Neural crest cell (in vitro differentiated cells): ENCODE results near the gene TMEM80. TPM values are rescaled to one million over a fixed set of nuclear protein-coding genes. Genes with fewer than 3 reads are reported as not detected.

Experiments
- DNase-seq: peaks from one replicate; pipeline ENCODE4 v3.0.0; 2021; ENCODE audit warnings: low read depth, mixed read lengths, low spot score
- H3K27ac Mint-ChIP-seq: one replicate; pipeline ENCODE4 v1.8.0; 2021; ENCODE audit warnings: mild to moderate bottlenecking, mixed read lengths; ENCODE audit not compliant: unreplicated experiment
- H3K27me3 Mint-ChIP-seq: 2 replicates; pipeline ENCODE4 v1.8.0; 2021; ENCODE audit warnings: low read depth, mild to moderate bottlenecking, mixed read lengths
- H3K36me3 Mint-ChIP-seq: 2 replicates; pipeline ENCODE4 v1.8.0; 2021; ENCODE audit warnings: low read depth, mild to moderate bottlenecking, mixed read lengths
- H3K4me1 Mint-ChIP-seq: 2 replicates; pipeline ENCODE4 v1.8.0; 2021; ENCODE audit warnings: mixed read lengths
- H3K4me3 Mint-ChIP-seq: one replicate; pipeline ENCODE4 v1.8.0; 2021; ENCODE audit warnings: mild to moderate bottlenecking, mixed read lengths
- H3K9me3 Mint-ChIP-seq: 2 replicates; pipeline ENCODE4 v1.8.0; 2021; ENCODE audit warnings: mixed read lengths
- CTCF ChIP-seq: fragments of 200-600 bp; sonication (generic); conservative IDR thresholded peaks from 2 replicates; pipeline ENCODE4 v1.5.0; 2021; ENCODE audit warnings: antibody characterized with exemption, mild to moderate bottlenecking
- total RNA-seq: library from RNA; stranded (reverse); gene quantifications from 2 replicates; pipeline ENCODE4 v1.2.1, GENCODE V29; 2021

TMEM80 gene
- total RNA-seq, 1 donor from 2014 or later: 26.8 TPM

- H3K27ac Mint-ChIP-seq: no peak overlapping the region
- no peak for DNase-seq
- no peaks in the 10 kb centered on the region for H3K4me1 Mint-ChIP-seq
- H3K4me3 Mint-ChIP-seq: no peak overlapping the region
- no peak for TF ChIP-seq CTCF
- H3K36me3 Mint-ChIP-seq: peaks cover 8% of the 10 kb centered on the region
- H3K9me3 Mint-ChIP-seq: no peaks in the 10 kb centered on the region
- H3K27me3 Mint-ChIP-seq: no peaks in the 10 kb centered on the region
These were observed 40.4 kb upstream of the TMEM80 start for GRCh38 chr11:655036-655726.

GRCh38 chr11:656426-656825 lies 39.2 kb upstream of the TMEM80 start:
- DNase-seq: no peak
- Mint-ChIP-seq H3K36me3 (peaks cover 6% of the 10 kb centered on the region), H3K27ac (no peak overlapping the region), H3K27me3 (no peaks in the 10 kb centered on the region), H3K4me3 (no peak overlapping the region), H3K4me1 (no peaks in the 10 kb centered on the region), H3K9me3 (no peaks in the 10 kb centered on the region)
- no peak for TF ChIP-seq CTCF

- DNase-seq: no peak
These were observed 38.8 kb upstream of the TMEM80 start for GRCh38 chr11:656866-657265.

GRCh38 chr11:657691-658126 lies 37.9 kb upstream of the TMEM80 start:
- H3K27me3 Mint-ChIP-seq: no peaks in the 10 kb centered on the region
- H3K9me3 Mint-ChIP-seq: no peaks in the 10 kb centered on the region
- TF ChIP-seq CTCF: no peak
- H3K36me3 Mint-ChIP-seq: peaks cover 5% of the 10 kb centered on the region
- no peak for DNase-seq
- H3K4me1 Mint-ChIP-seq: peaks cover 3% of the 10 kb centered on the region
- H3K27ac Mint-ChIP-seq: no peak overlapping the region
- H3K4me3 Mint-ChIP-seq: no peak overlapping the region

More at GRCh38 chr11:656866-657265, 38.8 kb upstream of the TMEM80 start:
- H3K27ac Mint-ChIP-seq: no peak overlapping the region
- H3K27me3 Mint-ChIP-seq: no peaks in the 10 kb centered on the region
- no peak for TF ChIP-seq CTCF
- H3K9me3 Mint-ChIP-seq: no peaks in the 10 kb centered on the region
- H3K4me3 Mint-ChIP-seq: no peak overlapping the region
- H3K4me1 Mint-ChIP-seq: no peaks in the 10 kb centered on the region
- H3K36me3 Mint-ChIP-seq: peaks cover 5% of the 10 kb centered on the region

GRCh38 chr11:659532-660085 lies 36.0 kb upstream of the TMEM80 start:
- Mint-ChIP-seq H3K4me1 (peaks cover 5% of the 10 kb centered on the region), H3K27me3 (no peaks in the 10 kb centered on the region), H3K9me3 (no peaks in the 10 kb centered on the region), H3K27ac (no peak overlapping the region), H3K36me3 (peaks cover 2% of the 10 kb centered on the region), H3K4me3 (no peak overlapping the region)
- DNase-seq: no peak
- no peak for TF ChIP-seq CTCF
